A549 (cell line): Measurements from ENCODE around the gene MYOF. TPM values are rescaled to one million over a fixed set of nuclear protein-coding genes. Genes with fewer than 3 reads are reported as not detected.

ENCODE experiments used
- ATAC-seq, 2 experiments: fragments of 200-7000 bp in 1 of 2; fragments of >200 bp in 1 of 2; cut with Nextera tagmentation in 1 of 2; cut with Tn5 transposase in 1 of 2; 3 replicates each; pipeline versions ENCODE4 v1.8.0 to v1.9.1; 2018 to 2020; ENCODE audit warnings: mild to moderate bottlenecking in 1 of 2, moderate library complexity in 1 of 2
- CTCF ChIA-PET: fragments of 300-600 bp; sonication (Branson Sonifier 250); formaldehyde crosslinking; extraction: SDS; loops from one replicate; lab custom pipeline; 2021; ENCODE audit warnings: antibody characterized with exemption, inconsistent platforms; lab: Yijun Ruan, JAX
- POLR2A ChIA-PET: fragments of 350-600 bp; formaldehyde crosslinking; extraction: SDS; loops from one replicate; lab custom pipeline; 2021; ENCODE audit warnings: antibody characterized with exemption, inconsistent platforms; lab: Yijun Ruan, JAX
- DNase-seq, 2 experiments: peaks; one replicate each; pipeline versions ENCODE4 v3.0.0 to v3.0.0-alpha.2; 2011 to 2016; ENCODE audit warnings: low read depth in 1 of 2, low spot score in 1 of 2
- FAIRE-seq: peaks from 2 replicates; lab custom pipeline; 2011; peaks lifted over from hg19 to GRCh38; lab: Jason Lieb, UNC
- H3K27ac ChIP-seq, 2 experiments: fragments of >200 bp; sonication (Bioruptor Twin); formaldehyde crosslinking; 3 replicates each; pipeline ENCODE4 v1.5.1; 2016 to 2017
- H3K4me1 ChIP-seq: fragments of >200 bp; sonication (Bioruptor Twin); formaldehyde crosslinking; 3 replicates; pipeline ENCODE4 v1.6.1; 2016
- H3K4me2 ChIP-seq: fragments of >200 bp; sonication (Bioruptor Twin); formaldehyde crosslinking; 3 replicates; pipeline ENCODE4 v1.6.1; 2016
- H3K4me3 ChIP-seq: fragments of >200 bp; sonication (Bioruptor Twin); formaldehyde crosslinking; 3 replicates; pipeline ENCODE4 v1.5.1; 2016
- H3K9me3 ChIP-seq: fragments of >200 bp; sonication (Bioruptor Twin); formaldehyde crosslinking; 3 replicates; pipeline ENCODE4 v1.6.1; 2016
- BHLHE40 ChIP-seq: IDR thresholded peaks from 2 replicates; pipeline ENCODE4 v1.6.1; 2012; ENCODE audit warnings: low read depth, low read length, inconsistent platforms
- CBX2 ChIP-seq: fragments of 200-600 bp; sonication (generic); IDR thresholded peaks from 2 replicates; pipeline ENCODE4 v1.6.1; 2016; ENCODE audit warnings: low read depth, mild to moderate bottlenecking, borderline replicate concordance
- CEBPB ChIP-seq, 2 experiments: fragments of >200 bp in 1 of 2; sonication (Bioruptor Twin) in 1 of 2; formaldehyde crosslinking in 1 of 2; IDR thresholded peaks; 2 replicates each; pipeline ENCODE4 v1.6.1; 2012 to 2016
- CHD4 ChIP-seq: fragments of 200-600 bp; sonication (generic); IDR thresholded peaks from 2 replicates; pipeline ENCODE4 v1.6.1; 2016; ENCODE audit warnings: antibody characterized with exemption, mild to moderate bottlenecking, borderline replicate concordance
- EHF ChIP-seq: fragments of 250-450 bp; sonication (Bioruptor Pico); IDR thresholded peaks from 2 replicates; pipeline ENCODE4 v1.5.0; 2020; ENCODE audit warnings: mild to moderate bottlenecking
- FOSB ChIP-seq: fragments of 250-450 bp; sonication (Bioruptor Pico); IDR thresholded peaks from 2 replicates; pipeline ENCODE4 v1.5.0; 2020; ENCODE audit warnings: mild to moderate bottlenecking, moderate library complexity
- FOSL2 ChIP-seq, 2 experiments: fragments of 450-650 bp in 1 of 2; fragments of >200 bp in 1 of 2; sonication (Bioruptor Twin) in 1 of 2; formaldehyde crosslinking; IDR thresholded peaks; 2 replicates each; pipeline versions ENCODE4 v1.5.0 to v1.6.1; 2016 to 2020; ENCODE audit warnings: mild to moderate bottlenecking in 1 of 2, moderate library complexity in 1 of 2
- GATA3 ChIP-seq: IDR thresholded peaks from 2 replicates; pipeline ENCODE4 v1.6.1; 2012; ENCODE audit warnings: borderline replicate concordance
- HMGXB4 ChIP-seq: fragments of 250-450 bp; sonication (Bioruptor Pico); IDR thresholded peaks from 2 replicates; pipeline ENCODE4 v1.5.0; 2021; ENCODE audit warnings: mild to moderate bottlenecking, moderate library complexity, borderline replicate concordance
- HOXB13 ChIP-seq: fragments of 250-450 bp; sonication (Bioruptor Pico); IDR thresholded peaks from 2 replicates; pipeline ENCODE4 v1.5.0; 2020; ENCODE audit warnings: low read depth, mild to moderate bottlenecking, moderate library complexity
- HOXB5 ChIP-seq: fragments of 250-450 bp; sonication (Bioruptor Pico); IDR thresholded peaks from 2 replicates; pipeline ENCODE4 v1.5.0; 2020; ENCODE audit warnings: mild to moderate bottlenecking, moderate library complexity
- JUN ChIP-seq, 2 experiments: fragments of >200 bp; sonication (Bioruptor Twin); formaldehyde crosslinking; IDR thresholded peaks; 2 replicates in 1 of 2; 3 replicates in 1 of 2; pipeline ENCODE4 v1.6.1; 2016 to 2017
- JUNB ChIP-seq: fragments of >200 bp; sonication (Bioruptor Twin); formaldehyde crosslinking; IDR thresholded peaks from 2 replicates; pipeline ENCODE4 v1.6.1; 2016
- KDM1A ChIP-seq: fragments of 200-600 bp; sonication (generic); IDR thresholded peaks from 2 replicates; pipeline ENCODE4 v1.6.1; 2016; ENCODE audit warnings: low read depth, mild to moderate bottlenecking
- MAX ChIP-seq: IDR thresholded peaks from 2 replicates; pipeline ENCODE4 v1.6.1; 2012
- MYC ChIP-seq: IDR thresholded peaks from 2 replicates; pipeline ENCODE4 v1.6.1; 2012; ENCODE audit warnings: mild to moderate bottlenecking, inconsistent platforms, low read length, improper control_type of control experiment, borderline replicate concordance
- NPAS2 ChIP-seq: fragments of 250-450 bp; sonication (Bioruptor Pico); IDR thresholded peaks from 2 replicates; pipeline ENCODE4 v1.8.0; 2022; ENCODE audit warnings: mild to moderate bottlenecking, moderate library complexity, borderline replicate concordance
- PBX3 ChIP-seq: IDR thresholded peaks from 2 replicates; pipeline ENCODE4 v1.6.1; 2012
- POLR2A ChIP-seq: IDR thresholded peaks from 2 replicates; pipeline ENCODE4 v1.6.1; 2012; ENCODE audit warnings: mild to moderate bottlenecking, low read length
- RARB ChIP-seq: fragments of 250-450 bp; sonication (Bioruptor Pico); IDR thresholded peaks from 2 replicates; pipeline ENCODE4 v1.8.0; 2021; ENCODE audit warnings: mild to moderate bottlenecking, moderate library complexity
- RFX5 ChIP-seq: fragments of 450-650 bp; IDR thresholded peaks from 2 replicates; pipeline ENCODE4 v1.7.1; 2014; ENCODE audit warnings: antibody characterized with exemption, mild to moderate bottlenecking, moderate library complexity
- ZC3H11A ChIP-seq: fragments of 450-650 bp; IDR thresholded peaks from 2 replicates; pipeline ENCODE4 v1.6.1; 2014; ENCODE audit warnings: antibody characterized with exemption, mild to moderate bottlenecking
- ZFP36 ChIP-seq: fragments of 450-650 bp; IDR thresholded peaks from 2 replicates; pipeline ENCODE4 v1.6.1; 2014; ENCODE audit warnings: borderline replicate concordance; ENCODE audit not compliant: partially characterized antibody
- WGBS: methylation state at CpG from one replicate; pipeline ENCODE4 v1.1.6; 2017; ENCODE audit errors: missing lambda C conversion rate; 5-methylcytosine and 5-hydroxymethylcytosine counted together
- polyA plus RNA-seq, 4 experiments: library from polyadenylated mRNA; depleted of rRNA in 3 of 4; stranded (reverse); fragments of >200 nt; fragmentation: RNase III in 1 of 4; extraction: RNeasy Plus Mini Kit Qiagen cat#74134 plus additional on column Dnase treatment in 1 of 4; gene quantifications; 2 replicates in 3 of 4; 3 replicates in 1 of 4; pipeline ENCODE4 v1.2.3, GENCODE V29; 2011 to 2017

Gene MYOF
- polyA plus RNA-seq, 2 of the 4 experiments (the other 2 are of a cell fraction): 190 to 265 TPM

- FAIRE-seq (no peak), ATAC-seq (no peak), DNase-seq (no peak)
- POLR2A ChIA-PET: no interaction called here
- 89% methylated on average over 3 of the region's 3 CpGs for WGBS
- Histone ChIP-seq H3K4me3 (no peak overlapping the region), H3K4me2 (no peak overlapping the region), H3K27ac (no peak overlapping the region), H3K4me1 (no peaks in the 10 kb centered on the region), H3K9me3 (no peaks in the 10 kb centered on the region)
- CTCF ChIA-PET: interaction anchor here (0.9 to 1.9 kb wide), 4 partner anchors 13 to 225 kb away, joined by 3 to 6 read pairs (median 4); no protein-coding TSS in a partner anchor
- TF ChIP-seq ZFP36: no peak
- TF ChIP-seq KDM1A: no peak
- no peak for TF ChIP-seq EHF (CRISPR knock-in tag)
- no peak for TF ChIP-seq CHD4
- TF ChIP-seq RFX5: no peak
- TF ChIP-seq POLR2A: no peak
- TF ChIP-seq HMGXB4 (CRISPR knock-in tag): no peak
- TF ChIP-seq MAX: no peak
- no peak for TF ChIP-seq HOXB5 (CRISPR knock-in tag)
- TF ChIP-seq NPAS2: no peak
- TF ChIP-seq PBX3: no peak
- TF ChIP-seq FOSL2 (IDR thresholded peaks at IDR 0.05): no peak
- TF ChIP-seq FOSL2 (CRISPR knock-in tag; IDR thresholded peaks at IDR 0.05): no peak
- no peak for TF ChIP-seq GATA3
These were observed 177.0 kb downstream of the MYOF start for GRCh38 chr10:93305122-93305521.

GRCh38 chr10:93300981-93301380 is 181.2 kb downstream of the MYOF start:
- FAIRE-seq (no peak), ATAC-seq (no peak), DNase-seq (no peak)
- POLR2A ChIA-PET: no interaction called here
- TF ChIP-seq CHD4 (no peak), ZFP36 (no peak), MYC (no peak)
- no peaks in the 10 kb centered on the region for H3K4me1 ChIP-seq
- no peak overlapping the region for H3K4me3 ChIP-seq
- no peak overlapping the region for H3K27ac ChIP-seq
- CTCF ChIA-PET: interaction anchor here (1.1 kb wide), 1 partner anchor 51 kb away, joined by 3 read pairs; no protein-coding TSS in a partner anchor
- no peak overlapping the region for H3K4me2 ChIP-seq
- WGBS: 94% methylated on average over 5 of the region's 5 CpGs
- H3K9me3 ChIP-seq: no peaks in the 10 kb centered on the region

- Histone ChIP-seq H3K4me3 (no peak overlapping the region), H3K27ac (no peak overlapping the region), H3K4me1 (no peaks in the 10 kb centered on the region), H3K4me2 (no peak overlapping the region), H3K9me3 (no peaks in the 10 kb centered on the region)
- TF ChIP-seq CBX2 (no peak), BHLHE40 (no peak), ZC3H11A (no peak), JUNB (no peak), CEBPB (IDR thresholded peaks at IDR 0.05) (no peak), HOXB13 (no peak), FOSB (CRISPR knock-in tag) (no peak), POLR2A (no peak), HMGXB4 (CRISPR knock-in tag) (no peak), RARB (no peak), JUN (IDR thresholded peaks at IDR 0.05) (no peak)
- ChIA-PET POLR2A (no interaction called here), CTCF (interaction anchor here (1.1 kb wide), 1 partner anchor 52 kb away, joined by 3 read pairs; no protein-coding TSS in a partner anchor)
- FAIRE-seq (no peak), DNase-seq (no peak), ATAC-seq (no peak)
- WGBS: 77% methylated on average over 7 of the region's 7 CpGs
These were observed 181.7 kb downstream of the MYOF start for GRCh38 chr10:93300288-93300917.
